DMS153 (cell line): ENCODE results near the gene ERI2.
A peak's percentile ranks its signal among the peaks of the same experiment; 100 is the strongest.

Source experiments
- DNase-seq: peaks from one replicate; lab custom pipeline; 2025; lab: John Stamatoyannopoulos, UW

The ERI2 gene, protein sequence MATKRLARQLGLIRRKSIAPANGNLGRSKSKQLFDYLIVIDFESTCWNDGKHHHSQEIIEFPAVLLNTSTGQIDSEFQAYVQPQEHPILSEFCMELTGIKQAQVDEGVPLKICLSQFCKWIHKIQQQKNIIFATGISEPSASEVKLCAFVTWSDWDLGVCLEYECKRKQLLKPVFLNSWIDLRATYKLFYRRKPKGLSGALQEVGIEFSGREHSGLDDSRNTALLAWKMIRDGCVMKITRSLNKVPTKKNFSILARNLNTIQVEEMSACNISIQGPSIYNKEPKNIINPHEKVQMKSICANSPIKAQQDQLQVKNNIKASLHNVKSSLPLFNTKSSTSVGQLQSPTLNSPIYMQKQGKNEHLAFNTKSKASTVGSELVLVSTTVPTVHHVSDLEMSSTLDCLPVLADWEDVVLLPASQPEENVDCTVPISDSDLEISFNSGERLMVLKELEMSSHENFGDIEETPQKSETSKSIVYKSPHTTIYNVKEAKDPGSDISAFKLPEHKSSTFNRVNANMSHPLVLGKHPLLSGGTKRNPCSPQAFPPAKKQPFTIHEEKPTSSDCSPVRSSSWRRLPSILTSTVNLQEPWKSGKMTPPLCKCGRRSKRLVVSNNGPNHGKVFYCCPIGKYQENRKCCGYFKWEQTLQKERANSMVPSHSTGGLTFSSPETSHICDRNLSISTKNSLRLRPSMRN

GRCh38 chr16:20806168-20807050 lies at the start of gene ERI2, which contains the start of gene REXO5:
Gene ERI2 (minus strand): TSS chr16:20806472. CDS start chr16:20806430, 42 bp downstream.
Gene REXO5 (plus strand): TSS chr16:20806527. CDS start chr16:20806954, 427 bp downstream.
- DNase-seq = peak; percentile 89

DNA sequence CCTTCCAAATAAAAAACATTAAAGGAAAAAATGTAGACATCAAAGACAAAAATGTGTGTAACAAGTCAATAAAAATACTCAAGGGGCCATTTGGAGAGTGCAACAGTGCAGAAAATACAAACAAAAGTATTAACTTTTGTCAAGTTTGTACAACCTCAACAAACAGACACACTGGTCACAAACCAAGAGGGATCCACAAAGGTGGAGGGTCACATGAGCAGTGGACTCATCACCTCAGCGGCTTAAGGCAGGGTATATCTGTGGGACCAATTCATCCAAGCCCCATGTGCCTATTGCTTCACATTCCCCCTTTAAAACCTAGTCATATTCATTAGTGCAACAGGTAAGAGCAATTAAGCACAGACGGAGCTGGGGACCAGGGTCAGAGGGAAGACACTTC lies 48.7 kb upstream of the ERI2 start:
- DNase-seq = no peak

DNA sequence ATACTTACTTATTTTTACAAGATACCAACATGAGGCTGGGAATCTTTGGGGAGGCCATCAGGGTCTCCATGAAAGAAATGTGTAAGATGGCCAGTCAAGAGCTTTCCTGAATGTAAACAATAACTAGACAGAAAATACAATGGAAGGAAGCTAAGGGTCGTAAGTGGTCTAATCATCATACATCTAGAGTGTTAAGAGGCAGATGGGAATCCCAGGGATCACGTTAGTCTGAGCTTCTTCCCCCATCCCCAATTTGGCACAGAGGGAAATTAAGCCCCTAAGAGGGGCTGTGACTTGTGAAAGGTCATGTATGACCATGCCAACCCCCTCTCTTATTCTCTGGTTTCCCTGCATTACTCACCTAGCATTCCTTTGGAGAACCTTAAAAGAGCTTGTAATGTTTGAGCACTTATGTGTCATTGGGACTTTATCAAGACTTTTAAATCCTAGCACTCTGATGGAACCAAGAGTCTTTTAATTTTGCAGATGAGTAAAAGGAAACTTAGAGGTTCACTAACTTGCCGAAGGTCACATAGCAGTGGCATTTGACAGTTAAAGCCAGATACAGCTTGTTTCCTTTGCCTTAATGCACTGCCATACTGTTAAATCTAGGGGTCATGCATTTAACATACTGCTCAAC lies 47.8 kb upstream of the ERI2 start:
- DNase-seq = no peak

- DNase-seq = no peak
These were observed 46.9 kb upstream of the ERI2 start for GRCh38 chr16:20853143-20853542.

- DNase-seq = no peak
These were observed 45.3 kb upstream of the ERI2 start for GRCh38 chr16:20851601-20852000.

DNA sequence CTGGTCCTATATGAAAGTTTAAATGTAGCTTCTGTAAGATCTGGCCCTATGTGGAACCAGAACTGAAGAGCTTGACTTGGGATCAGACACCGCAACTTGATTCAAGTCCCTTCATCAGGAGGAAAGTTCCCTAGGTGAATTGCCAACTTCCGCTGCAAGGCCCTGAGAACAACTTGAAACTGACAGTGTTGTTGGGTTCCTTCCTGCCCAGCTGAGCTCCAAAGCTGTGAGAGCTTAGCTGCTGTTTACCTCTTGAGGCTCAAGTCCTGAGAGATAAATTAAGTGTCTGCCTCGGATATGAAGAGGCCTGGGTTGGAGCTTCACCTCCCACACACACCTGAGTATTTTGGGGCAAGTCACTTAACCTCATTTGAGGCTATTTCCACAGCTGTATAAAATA lies 44.7 kb upstream of the ERI2 start:
- DNase-seq = no peak

- peak; percentile 33 for DNase-seq
These were observed 43.5 kb upstream of the ERI2 start for GRCh38 chr16:20849589-20850390.

- DNase-seq = no peak
These were observed 41.3 kb upstream of the ERI2 start for GRCh38 chr16:20847550-20847949.

DNA sequence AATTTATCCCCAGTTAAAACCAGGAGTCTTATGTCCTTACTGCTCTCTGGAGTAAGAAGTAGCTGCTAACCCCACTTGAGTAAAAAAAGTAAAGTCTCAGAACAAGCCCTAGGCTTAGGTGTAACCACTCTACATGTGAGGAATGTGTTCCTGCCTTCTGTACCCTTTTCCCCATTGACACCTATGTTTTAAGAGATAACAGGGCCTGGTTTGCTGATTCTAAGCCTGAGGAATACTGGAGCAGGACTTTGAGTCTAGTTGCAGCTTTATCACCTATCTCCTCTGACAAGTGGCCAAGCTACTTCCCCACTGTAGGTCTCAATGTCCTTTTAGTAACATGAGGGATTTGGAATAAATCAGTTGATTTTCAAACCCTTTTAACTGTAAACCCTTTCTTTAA lies 40.3 kb upstream of the ERI2 start:
- no peak for DNase-seq

DNA sequence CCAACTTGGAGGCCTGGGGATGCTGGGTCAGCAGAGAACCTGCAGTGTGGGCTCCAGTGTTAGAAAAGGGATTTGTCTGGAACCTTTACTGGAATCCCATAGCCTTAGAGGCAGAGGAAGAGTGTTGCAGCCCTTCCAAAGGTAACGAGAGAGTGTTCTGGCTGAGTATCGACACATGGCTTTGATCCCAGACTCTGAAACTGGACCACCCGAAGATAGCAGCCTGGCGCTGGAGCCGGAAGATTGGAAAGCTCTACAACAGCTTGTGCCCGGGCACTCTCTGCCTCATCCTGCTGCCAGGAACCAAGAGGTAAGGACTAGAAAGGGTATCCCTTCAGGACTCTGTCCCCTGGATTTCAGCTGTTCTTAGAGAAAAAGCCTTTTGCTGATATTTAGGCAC lies 39.8 kb upstream of the ERI2 start:
- DNase-seq = no peak

- DNase-seq = no peak
These were observed 38.3 kb upstream of the ERI2 start for GRCh38 chr16:20844588-20844987.

DNA sequence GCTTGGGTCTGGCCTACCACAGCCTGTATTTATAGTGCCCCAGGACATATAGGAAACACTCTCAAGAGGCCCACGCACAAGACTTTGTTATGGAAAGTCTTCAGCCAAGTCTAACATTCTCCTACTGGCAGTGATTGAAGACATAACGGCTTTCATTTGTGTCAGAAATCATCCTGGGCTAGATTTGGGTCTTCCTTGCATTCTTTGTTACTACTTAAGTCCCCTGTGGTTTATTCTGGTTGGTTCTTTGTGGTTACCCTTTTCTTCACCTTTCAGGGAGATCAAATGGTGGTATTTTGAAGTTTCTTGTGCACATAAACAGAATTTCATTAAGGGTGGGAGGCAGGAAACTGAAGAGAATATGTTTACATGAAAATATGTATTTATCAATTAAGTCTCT lies 37.8 kb upstream of the ERI2 start:
- no peak for DNase-seq

DNA sequence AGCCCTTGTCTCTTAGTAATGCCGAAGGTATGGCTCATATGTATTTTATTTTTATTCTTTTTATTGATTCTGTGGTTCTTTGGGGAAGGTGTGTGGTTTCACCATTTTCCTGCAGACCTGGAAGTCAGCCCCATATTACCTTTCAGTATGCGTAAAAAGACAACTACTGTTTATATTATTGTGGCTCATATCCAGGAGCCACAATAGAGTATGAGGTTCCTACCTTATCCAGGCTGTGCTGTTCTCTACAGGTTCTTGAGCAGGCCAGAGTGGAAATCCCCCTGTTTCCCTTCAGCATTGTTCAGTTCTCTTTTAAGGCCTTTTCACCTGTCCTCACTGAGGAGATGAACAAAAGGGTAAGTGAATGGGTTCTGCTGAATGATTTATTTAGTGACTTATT lies 33.2 kb upstream of the ERI2 start:
- no peak for DNase-seq

- DNase-seq = no peak
These were observed 32.0 kb upstream of the ERI2 start for GRCh38 chr16:20838240-20838639.

DNA sequence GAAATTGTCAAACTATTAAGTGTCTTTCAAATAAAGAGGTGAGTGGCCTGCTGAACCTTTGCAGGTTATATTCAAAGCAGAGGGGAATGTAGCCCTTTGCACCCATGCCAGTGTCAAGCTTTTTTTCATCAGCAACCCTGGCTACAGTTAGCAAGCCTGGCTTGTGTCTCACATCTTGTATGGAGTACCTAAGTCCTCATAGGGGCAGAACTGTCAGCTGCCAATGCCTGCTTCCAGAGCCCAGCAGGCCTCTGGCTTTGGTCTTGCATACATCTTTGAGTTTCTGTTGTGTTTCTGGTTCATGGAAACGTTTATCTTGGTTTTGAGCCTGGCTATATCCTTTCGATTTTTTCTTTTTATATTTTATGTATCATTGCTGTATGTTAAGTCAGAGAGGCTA lies 26.8 kb upstream of the ERI2 start:
- DNase-seq = no peak

DNA sequence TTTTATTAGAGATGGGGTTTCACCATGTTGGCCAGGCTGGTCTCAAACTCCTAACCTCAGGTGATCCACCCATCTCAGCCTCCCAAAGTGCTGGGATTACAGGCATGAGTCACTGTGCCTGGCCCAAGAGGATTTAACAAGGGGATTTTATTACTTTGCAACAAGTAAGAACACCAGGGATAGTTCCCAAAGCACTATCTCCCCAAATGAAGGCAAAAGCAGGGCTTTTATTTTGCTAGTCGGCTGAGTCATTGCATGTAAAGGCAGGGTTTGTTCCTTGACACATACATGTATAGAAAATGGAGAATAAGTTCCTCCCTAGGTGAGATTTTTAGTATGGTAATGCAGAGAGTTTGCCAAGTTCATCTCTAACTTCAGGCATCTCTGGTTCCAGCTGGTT lies 24.1 kb upstream of the ERI2 start:
- no peak for DNase-seq

GRCh38 chr16:20829536-20829935 lies 23.3 kb upstream of the ERI2 start:
- DNase-seq = no peak

- DNase-seq = no peak
These were observed 19.8 kb upstream of the ERI2 start for GRCh38 chr16:20826039-20826566.

DNA sequence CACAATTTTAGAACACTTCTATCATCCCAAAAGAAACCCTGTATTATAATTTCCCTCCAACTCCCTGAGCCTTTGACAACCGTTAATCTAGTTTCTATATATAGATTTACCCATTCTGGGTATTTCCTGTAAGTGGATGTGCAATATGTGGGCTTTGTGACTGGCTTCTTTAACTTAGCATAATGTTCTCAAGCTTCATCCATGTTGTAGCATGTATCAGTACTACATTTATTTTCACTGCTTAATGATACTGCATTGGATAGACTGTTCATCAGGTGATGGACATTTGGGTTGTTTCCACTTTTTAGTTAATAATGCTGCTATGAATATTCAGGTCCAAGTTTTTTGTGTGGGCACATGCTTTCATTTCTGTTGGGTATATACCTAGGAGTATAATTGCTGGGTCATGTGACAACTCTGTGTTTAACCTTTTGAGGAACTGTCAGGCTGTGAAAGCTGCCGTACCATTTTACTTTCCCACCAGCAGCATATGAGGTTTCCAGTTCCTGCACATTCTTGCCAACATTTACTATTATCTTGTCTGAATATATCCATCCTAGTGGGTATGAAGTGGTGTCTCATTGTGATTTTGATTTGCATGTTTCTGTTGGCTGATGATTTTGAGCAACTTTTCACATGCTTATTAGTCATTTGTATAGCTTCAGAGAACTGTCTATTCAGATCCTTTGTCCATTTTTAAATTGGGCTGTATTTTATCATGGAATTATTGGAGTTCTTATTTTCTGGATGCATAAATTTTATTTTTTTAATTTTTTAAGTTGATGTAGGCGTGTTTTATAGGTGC lies 16.5 kb upstream of the ERI2 start:
- no peak for DNase-seq

GRCh38 chr16:20821682-20822081 lies 15.4 kb upstream of the ERI2 start:
- no peak for DNase-seq
